GM18499 (cell line): ENCODE measurements around the gene DSCAML1.

Experiments
- ATAC-seq: cut with Tn5 transposase; IDR thresholded peaks from one replicate; pipeline ENCODE4 v1.9.1; 2021; ENCODE audit warnings: moderate number of reproducible peaks; ENCODE audit not compliant: insufficient read depth, unreplicated experiment

Gene DSCAML1

DNA sequence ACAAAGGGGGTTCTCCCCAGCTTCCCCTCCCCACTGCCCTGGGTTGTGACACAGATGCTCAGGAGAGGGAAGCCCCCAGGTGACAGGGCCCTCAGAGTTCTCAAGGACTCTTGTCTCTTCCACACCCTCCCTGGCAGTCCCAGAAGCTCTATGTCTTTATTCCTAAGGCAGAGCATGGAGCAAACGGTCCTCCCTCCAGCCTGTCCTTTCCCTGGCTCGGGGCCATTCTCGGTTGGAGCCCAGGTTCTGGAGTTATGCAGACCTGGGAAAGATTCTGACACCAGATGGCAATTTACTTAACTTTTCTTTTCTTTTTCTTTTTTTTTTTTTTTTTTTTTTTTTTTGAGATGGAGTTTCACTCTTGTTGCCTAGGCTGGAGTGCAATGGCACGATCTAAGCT lies 282.8 kb downstream of the DSCAML1 start:
- no peak for ATAC-seq

DNA sequence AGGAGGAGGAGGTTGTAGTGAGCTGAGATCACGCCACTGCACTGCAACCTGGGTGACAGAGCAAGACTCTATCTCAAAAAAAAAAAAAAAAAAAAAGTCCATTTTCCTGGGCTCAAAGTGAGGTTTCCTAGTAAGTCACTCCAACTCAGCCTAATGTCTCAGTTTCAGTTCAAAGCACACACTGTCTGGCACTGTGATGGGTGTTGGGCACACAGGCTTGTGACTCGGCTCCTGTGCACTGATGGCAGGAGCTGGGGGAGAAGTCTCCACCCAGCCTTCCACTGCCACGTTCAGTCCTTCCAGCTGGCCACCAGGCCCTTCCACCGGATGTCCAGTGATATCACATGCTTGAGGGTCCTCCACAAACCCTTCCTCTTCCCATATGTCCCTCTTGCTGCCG lies 283.4 kb downstream of the DSCAML1 start:
- no peak for ATAC-seq

DNA sequence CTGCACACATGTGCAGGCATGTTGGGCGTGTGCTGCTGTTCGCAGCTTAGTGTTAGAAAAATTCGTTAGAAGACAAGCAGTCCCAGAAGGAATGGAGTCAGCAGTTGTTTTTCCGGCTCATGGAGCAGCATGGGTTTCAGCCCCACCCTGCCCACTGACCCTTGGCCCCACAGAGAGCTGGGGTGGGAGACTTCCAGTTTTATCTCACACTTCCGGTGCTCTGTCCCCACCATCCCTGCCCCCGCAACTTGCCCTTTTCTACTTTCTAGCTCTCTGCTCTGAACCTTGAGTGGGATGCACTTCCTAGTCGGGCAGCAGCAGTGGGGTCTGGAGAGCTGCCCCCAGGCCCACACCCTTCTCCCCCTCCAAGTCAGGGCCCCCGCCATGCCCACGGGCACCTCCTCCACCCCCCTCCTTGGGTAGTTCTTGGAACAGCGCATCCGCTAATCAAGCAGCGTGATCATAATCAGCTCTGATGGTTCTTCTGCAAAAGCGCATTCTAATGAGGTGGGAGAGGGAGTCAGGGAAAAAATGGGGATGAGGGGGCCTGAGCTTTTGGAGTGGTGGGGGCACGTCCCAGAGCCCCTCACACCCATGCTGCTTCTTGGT lies 285.0 kb downstream of the DSCAML1 start:
- no peak for ATAC-seq

DNA sequence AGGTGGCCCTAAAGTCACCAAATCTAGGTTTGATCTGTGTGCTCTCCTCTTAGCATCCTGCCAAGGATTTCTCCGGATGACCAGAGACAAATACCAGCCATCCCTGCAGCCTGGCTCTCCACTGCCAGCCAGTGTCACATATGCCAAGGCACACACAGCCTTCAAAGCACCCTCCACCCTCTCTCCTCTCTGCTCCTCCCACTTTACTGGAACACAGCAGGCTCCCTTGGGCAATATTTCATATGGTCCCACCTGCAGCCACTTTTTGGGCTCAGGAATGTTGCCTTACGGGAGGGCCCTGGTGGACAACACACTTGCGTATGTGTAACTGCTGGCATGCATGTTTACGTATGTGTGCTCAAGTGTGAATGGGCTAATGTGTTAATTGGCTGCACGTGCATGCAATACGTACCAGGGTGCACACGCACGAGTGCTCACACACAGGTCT lies 285.5 kb downstream of the DSCAML1 start:
- no peak for ATAC-seq

DNA sequence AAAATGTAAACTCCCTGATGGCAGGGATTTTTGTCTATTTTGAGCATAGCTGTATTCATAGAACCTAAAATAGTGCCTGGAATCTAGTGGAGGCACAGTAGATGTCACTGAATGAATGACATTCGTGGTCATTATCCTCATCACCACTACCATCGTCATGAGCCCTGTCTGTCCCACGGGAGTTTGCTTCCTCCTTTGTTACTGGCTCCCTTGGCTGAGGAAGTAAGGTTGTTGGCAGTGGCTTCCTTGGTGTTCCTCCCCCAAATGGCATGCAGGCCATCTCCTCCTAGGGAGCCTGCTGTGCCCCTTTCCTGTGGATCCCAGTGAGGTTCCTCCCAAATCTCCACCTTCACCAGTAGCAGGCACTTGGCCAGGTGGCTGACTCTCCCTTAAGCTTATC lies 286.4 kb downstream of the DSCAML1 start:
- ATAC-seq, result no peak

DNA sequence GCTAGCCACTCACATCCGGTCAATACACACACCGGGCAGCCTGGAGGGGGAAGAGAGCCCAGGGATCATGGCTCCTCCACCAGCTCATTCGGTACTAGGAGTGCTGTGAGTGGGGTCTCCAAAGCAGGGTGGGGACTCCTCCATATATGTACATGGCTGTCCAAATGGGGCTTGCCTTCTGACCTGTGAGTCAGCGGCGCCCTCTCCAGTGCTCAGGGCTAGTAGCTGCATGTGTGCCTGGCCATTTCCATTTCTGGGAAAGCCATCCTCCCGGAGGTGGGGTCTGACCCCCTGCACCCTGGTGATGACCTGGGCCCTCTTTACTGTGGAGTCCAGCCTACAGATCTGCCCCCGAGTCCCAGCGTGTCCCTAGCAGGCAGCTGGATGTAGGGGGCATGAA lies 287.5 kb downstream of the DSCAML1 start:
- ATAC-seq, result no peak

DNA sequence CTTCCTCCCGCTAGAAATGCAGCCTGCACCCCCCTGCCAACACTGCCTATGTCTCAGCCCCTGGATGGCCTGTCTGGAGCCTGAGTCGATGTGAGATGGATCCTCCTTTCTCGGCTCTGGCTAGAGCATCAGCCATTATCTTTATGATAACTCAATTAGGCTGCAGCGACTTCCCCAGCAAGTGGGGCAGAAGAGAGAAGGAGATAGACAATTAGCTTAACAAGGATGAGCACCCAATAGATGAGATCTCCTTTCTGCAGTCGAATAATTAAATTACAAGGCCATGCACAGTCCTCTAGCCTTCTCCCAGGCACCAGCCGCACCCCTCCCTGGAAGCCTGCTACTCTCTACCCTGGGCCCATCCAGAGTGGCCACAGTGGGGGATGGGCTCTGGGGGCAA lies 290.0 kb downstream of the DSCAML1 start:
- no peak for ATAC-seq

DNA sequence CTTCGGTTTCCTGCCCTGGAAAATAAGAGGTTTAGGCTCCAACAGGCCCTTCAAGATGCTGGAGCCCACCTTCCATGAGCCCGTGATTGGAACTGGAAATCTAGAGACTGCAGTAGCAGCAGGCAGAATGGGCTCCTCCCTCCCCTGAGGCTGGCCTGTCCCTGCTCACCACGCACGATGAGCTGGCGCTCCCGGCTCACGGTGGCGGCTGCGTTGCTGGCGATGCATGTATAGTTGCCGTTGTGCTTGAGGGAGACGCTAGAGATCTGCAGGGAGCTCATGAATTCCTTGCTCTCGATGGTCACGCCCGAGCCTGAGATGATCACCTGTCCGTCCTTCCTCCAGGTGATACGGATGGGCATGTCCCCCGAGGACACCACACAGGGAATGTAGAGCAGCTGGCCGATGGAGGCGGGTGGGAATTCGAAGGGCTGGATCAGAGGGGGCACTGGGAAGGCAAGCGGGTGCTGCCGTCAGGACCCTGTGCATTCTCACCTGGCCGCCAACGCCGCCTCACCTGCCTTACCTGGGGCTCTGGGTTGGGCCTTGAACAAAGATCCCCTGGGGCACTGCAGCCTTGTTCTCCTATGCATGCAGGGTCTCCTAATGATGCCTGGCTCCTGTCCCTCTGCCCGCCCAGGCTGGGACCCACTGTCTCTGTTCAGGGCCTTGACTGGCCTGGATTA lies 291.6 kb downstream of the DSCAML1 start:
- ATAC-seq, result no peak

DNA sequence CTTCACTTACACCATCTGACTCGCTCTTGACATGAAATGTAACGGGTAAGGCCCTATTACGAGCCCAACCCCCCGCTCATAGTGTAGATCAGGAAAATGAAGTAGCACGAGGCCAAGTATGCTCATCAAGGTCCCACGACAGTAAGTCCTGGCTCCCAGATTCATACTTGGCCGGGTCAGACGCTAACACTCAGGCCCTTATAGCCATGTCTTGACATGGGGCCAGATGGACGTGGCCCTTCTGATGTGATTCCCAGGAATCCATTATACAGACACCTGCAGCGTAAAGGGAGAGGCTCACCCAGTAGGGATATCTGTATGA lies 294.3 kb downstream of the DSCAML1 start:
- no peak for ATAC-seq

DNA sequence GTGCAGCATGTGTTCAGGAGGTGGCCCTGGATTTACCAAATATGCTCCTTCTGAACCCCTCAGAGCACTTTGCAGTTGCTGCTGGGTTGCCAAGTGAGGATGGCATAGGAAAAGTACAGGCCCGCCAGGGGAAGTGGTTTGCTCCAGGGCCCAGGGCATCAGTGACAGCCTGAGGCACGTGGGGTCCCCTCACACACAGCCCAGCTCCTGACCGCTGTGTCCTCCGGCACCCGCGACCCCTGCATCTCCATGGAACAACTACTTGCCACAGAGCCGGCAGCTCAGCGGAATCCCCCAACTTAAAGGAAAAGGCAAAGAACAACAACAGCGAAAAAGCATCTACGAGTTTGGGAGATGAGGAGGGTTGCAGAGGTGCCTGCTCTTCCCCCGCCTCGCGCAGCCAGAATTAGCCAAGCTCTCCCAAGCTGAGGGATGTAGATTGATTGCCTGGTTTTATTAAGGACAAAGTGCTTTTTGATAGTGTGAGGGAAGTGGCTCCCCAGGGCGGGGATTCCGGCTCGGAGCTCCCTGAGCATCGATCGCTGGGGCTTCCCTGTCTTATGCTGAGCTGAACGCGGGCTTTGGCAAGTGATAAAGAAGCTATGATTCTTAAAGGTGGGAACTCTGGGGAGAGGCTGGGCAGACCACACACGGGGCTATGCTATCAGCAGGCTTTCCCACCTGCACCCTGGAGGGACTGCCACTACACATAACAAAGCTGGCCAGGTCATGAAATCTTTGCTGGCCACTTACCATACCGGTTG lies 294.8 kb downstream of the DSCAML1 start:
- no peak for ATAC-seq

DNA sequence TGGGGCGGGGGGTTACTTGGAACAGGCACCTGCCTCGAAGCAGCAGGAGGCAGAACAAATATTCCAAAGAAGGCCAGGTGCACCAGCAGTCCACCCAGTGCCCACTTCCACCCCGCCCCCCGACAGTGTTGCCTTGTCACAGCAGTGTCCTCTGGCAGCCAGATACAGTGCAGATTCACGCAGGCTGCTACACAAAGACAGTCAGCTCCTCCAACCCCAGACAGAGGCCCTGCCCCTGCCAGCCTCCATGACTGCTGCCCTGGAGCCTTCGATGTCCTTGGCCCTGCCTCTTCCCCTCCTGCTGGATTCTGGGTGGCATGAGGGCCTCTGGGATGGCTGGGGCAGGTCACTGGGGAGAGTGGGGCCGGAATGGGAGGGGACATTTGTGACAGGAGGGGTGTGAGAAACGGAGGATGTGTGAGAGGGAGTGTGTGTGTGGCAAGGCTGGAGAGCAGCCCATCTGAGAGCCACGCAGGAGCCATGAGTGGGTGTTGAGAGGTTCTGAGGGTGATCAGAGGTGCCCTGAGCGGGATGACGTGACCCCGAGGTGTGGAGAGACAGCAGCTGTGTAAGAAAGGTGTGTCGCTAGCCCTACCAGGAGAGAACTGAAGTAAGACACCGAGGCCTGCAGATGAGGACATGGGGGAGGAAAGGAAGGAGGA lies 295.6 kb downstream of the DSCAML1 start:
- ATAC-seq, result no peak

DNA sequence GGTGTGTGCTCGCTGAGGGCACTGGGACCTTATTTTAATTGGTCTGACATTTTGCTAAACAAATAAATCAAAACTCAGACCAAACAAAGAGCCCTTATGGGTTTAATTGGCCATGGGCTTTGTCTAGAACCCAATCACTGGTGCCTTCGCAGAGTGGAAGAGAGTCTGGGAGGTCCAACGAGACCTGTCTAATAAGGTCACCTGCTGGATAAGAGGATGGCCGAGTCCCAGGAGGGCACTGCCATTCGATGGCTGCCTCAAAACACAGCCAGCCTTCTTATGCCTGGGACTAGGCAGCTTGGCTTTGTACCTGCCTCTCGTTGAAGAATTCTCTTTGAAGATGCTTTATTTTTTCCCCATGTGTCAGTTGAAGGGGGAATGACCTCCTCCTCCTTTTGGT lies 298.2 kb downstream of the DSCAML1 start:
- no peak for ATAC-seq

DNA sequence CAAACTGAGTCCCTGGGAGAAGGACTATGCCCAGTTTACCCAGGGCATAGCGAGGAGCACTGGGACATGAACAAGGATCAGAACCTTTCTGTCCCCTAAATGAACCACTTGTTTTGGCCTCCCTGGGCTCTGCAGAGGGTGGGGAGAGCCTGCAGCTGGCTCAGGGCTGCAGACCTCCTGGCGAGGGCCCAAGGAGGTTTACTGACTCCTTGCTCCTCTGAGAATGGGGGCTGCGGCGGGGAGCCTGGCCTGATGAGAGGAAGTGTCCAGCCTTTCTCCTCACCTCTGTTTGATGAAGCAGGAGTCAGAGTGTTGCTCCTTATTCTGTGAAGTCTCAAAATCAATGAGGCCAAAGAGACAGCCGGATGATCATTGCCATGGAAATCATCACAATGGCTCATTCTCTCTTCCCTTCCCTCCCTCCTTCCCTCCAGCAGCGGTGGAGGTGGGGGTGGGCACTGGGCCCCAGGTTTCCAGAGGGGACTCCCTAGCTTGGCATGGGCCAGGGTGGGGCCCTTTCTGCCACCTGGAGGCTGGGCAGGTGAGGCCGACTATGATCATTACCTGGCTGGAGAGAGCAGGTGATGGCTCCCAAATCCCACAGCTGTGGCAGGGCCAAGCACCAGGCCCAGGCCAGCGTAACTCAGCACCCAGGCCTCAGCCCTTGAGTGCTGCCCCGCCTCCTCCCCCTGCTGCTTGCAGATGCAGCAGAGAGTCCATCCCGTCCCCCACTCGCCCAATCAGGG lies 299.6 kb downstream of the DSCAML1 start:
- ATAC-seq, result no peak

DNA sequence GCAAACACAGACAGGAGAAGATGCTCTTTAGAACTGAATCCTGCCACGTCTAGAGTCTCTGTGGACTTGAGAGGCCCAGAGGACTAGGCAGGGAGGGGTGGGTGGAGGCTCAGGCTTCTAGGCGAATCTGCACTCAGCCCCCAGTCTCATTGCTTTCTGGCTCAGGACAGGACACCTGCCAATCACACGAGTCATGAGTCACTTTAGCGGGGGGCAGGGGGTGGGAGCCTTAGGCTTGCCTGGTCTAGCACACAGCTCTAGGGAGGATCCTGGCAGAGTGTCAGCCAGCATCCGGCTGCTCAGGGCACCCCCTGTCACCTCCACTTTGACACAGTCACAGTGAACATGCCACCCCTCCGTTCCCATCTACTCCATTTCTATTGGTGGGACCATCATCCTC lies 301.7 kb downstream of the DSCAML1 start:
- ATAC-seq, result no peak

DNA sequence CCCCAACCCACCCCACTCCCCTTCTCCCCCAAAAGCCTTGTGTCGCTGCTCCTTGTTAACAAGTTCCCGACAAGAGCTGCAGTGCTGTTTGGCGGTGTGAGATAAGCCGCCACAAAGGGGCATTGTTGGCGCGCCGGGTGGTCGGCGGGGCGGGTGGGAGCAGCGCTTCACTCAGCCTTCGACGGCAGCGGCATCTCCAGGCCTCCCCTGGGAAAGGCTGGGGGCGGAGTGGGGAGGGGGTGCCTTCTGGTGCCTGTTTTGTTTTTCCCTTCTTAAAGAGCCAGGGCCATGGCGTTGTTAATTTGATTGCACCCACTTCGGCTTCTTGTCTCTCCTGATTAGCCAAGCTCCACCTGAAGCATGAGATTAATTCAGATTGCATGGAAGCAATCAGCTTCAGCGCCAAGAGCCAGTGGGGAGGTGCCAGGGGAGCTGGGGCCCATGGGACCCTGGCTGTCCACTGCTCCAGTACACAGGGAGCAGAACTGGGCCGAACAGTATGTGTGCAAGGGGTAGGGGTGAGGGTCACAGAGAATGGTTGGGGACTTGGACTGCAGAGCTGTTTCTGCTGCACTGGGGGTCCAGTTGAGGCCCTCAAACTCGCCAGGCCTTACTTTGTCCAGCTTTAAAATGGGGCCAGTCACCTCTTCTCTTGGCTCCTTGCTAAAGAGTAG lies 304.3 kb downstream of the DSCAML1 start:
- no peak for ATAC-seq

DNA sequence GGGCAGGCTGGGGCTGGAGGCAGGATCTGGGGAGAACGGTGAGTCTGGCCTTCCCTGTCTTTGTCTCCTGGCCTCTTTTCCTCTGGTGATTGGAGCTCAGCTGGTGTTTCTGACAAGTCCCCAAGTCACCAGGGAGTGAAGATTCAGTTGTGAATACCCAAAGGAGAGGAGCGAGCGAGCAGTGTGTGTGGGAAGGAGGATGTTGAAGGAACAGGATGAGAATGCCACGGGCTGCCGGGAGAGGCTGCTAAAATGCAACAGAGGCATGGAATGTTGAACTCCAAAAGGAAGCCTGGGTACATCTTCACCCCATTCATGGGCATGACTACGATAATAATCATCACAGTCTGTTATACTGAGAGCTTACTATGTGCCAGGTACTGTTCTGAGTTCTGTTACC lies 306.1 kb downstream of the DSCAML1 start:
- no peak for ATAC-seq

DNA sequence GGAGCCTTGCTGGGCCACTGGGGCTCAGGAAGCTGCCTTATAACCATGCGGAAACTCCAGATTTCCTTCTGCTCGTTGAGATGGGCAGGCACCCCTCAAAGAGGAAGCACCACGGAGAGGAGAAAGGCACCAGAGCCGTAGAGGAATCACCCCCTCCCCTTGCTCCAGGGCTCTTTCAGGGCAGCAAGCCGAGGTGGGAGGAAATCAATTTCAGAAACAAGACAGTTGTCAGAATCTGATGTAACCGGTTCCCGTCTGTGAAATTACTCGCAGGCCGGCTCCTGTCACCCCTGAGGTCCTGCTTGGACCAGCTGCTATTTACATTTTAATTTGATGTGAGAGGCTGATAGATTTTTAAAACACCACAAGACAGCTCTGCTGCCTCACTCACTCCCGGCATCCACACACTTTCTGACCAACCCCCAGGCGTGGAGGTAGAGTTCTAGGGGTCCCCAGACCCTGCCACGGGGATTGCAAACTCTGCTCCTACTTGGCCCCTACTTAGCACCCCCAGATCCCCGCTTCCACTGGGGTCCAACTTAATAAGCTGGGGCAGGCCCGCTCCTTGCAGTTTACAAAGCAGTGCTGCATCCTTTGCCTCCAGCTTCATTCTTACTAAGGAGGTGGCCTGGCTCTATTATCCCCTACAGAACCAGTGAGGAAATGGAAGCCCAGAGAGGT lies 306.9 kb downstream of the DSCAML1 start:
- no peak for ATAC-seq

DNA sequence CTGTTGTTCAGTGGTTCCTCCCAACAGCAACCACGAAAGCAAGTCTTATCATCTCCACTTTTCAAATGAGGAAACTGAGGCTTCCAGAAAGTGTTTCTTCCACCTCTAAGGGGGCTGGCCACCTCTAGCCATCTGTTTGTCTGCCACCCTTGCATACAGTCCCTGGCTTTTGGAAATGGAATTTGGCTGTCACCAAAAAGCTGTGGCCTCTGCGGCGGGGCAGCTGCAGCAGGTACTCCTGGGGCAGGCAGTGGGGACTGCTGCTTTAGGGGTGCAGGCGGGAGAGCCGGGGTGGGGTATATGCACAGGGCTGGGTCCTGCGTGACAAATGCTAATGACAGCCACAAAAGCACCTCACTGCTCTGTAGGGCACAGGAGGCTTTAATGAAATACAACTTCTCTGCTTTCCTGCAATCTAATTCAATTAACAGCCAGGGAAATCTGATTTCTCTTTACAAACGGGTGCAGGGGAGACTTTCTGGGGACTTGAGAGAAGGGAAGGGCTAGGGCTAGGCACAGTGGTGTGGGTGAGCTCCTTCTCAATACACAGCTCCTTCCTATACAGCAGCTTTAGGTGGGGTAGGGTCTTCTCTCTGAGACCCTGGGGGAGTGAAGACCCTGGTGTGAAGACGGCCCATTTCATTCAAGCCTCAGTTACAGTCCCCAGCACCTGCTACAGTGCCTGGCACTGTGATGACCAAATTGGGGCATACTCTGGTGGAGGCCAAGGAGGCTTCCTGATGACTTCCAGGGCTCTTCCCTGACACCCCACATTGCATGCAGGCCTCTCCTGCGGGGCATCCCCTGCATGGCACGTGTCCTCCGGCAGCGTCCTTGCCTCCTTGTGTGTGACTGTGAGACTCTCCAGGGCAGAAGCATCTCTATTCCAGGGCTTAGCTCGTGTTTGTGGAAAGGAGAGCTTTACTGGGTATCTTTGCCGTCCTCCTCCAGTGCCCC lies 307.7 kb downstream of the DSCAML1 start:
- no peak for ATAC-seq
